Stimulated activated CD8-positive, alpha-beta memory T cell treated with anti-CD3 and anti-CD28 coated beads, Interleukin-15, amount 100 ng/mL, for 4 hours (primary cell): ENCODE results near the gene FHAD1.

Experiments used
- DNase-seq, 2 donors: peaks; one replicate each; pipeline ENCODE4 v3.0.0-alpha.2; 2020; ENCODE audit warnings: low read depth in 2 of 2

FHAD1 gene

GRCh38 chr1:15345705-15346345 lies 98.8 kb downstream of the FHAD1 start:
- DNase-seq, result peak; percentile 41 to 58

- no peak for DNase-seq
These were observed 99.5 kb downstream of the FHAD1 start for GRCh38 chr1:15346346-15347030.

GRCh38 chr1:15347182-15347581 lies 100.2 kb downstream of the FHAD1 start:
- no peak for DNase-seq

GRCh38 chr1:15348648-15349047 lies 101.6 kb downstream of the FHAD1 start:
- DNase-seq, result no peak

- DNase-seq, result no peak
These were observed 102.1 kb downstream of the FHAD1 start for GRCh38 chr1:15349133-15349532.

GRCh38 chr1:15350151-15350550 lies 103.1 kb downstream of the FHAD1 start:
- no peak for DNase-seq

GRCh38 chr1:15350551-15351200 lies 103.7 kb downstream of the FHAD1 start:
- DNase-seq, result no peak

GRCh38 chr1:15351310-15351709 lies 104.3 kb downstream of the FHAD1 start:
- DNase-seq, result no peak

- DNase-seq, result peak; percentile 19 to 33
These were observed 105.3 kb downstream of the FHAD1 start for GRCh38 chr1:15352128-15352957.

- no peak for DNase-seq
These were observed 107.0 kb downstream of the FHAD1 start for GRCh38 chr1:15353839-15354579.

- DNase-seq, result no peak
These were observed 107.5 kb downstream of the FHAD1 start for GRCh38 chr1:15354580-15354965.

GRCh38 chr1:15355968-15356625 lies 109.1 kb downstream of the FHAD1 start:
- DNase-seq, result no peak

- no peak for DNase-seq
These were observed 110.7 kb downstream of the FHAD1 start for GRCh38 chr1:15357612-15358207.

- no peak for DNase-seq
These were observed 111.6 kb downstream of the FHAD1 start for GRCh38 chr1:15358565-15359133.

GRCh38 chr1:15360700-15361099 lies 113.7 kb downstream of the FHAD1 start:
- DNase-seq, result no peak

- no peak for DNase-seq
These were observed 115.2 kb downstream of the FHAD1 start for GRCh38 chr1:15362096-15362736.

GRCh38 chr1:15362737-15363128 lies 115.7 kb downstream of the FHAD1 start:
- no peak for DNase-seq

GRCh38 chr1:15364740-15365139 lies 117.7 kb downstream of the FHAD1 start:
- no peak for DNase-seq

- DNase-seq, result no peak
These were observed 121.9 kb downstream of the FHAD1 start for GRCh38 chr1:15368888-15369287.

GRCh38 chr1:15370268-15370667 lies 123.2 kb downstream of the FHAD1 start:
- DNase-seq, result no peak
